Muscle of leg (tissue), 11 donors: ENCODE measurements around the gene TYMP. TPM values are rescaled to one million over a fixed set of nuclear protein-coding genes. Genes with fewer than 3 reads are reported as not detected.
"Not testable (repeated sequence)": the region's sequence is repeated elsewhere in the genome, so short reads cannot be mapped to it uniquely, and the experiment has no call there.

Experiments used
- DNase-seq: peaks from one replicate; pipeline ENCODE4 v3.0.0; 2013
- H3K27ac ChIP-seq: one replicate; pipeline ENCODE4 v1.5.1; 2013; ENCODE audit warnings: mild to moderate bottlenecking, low read length, control low read depth
- H3K27me3 ChIP-seq: one replicate; pipeline ENCODE4 v1.6.1; 2013; ENCODE audit warnings: low read length; ENCODE audit not compliant: control insufficient read depth, insufficient read depth
- H3K36me3 ChIP-seq: one replicate; pipeline ENCODE4 v1.6.1; 2013; ENCODE audit warnings: low read length; ENCODE audit not compliant: control insufficient read depth, insufficient read depth
- H3K4me1 ChIP-seq: one replicate; pipeline ENCODE4 v1.6.1; 2013; ENCODE audit warnings: low read length; ENCODE audit not compliant: control insufficient read depth, insufficient read depth
- H3K4me3 ChIP-seq: one replicate; pipeline ENCODE4 v1.5.1; 2013; ENCODE audit warnings: low read length, control low read depth
- H3K9me3 ChIP-seq: replicated peaks from 2 replicates; pipeline ENCODE4 v1.6.1; 2013; ENCODE audit warnings: low read depth, low read length; ENCODE audit not compliant: control insufficient read depth
- WGBS: methylation state at CpG from one replicate; pipeline ENCODE4 v1.1.5; 2013; ENCODE audit warnings: missing lambda C conversion rate; ENCODE audit not compliant: insufficient coverage; 5-methylcytosine and 5-hydroxymethylcytosine counted together
- polyA plus RNA-seq, 8 donors: library from polyadenylated mRNA; unstranded; fragments of 120-200 nt; gene quantifications; one replicate each; pipeline versions ENCODE4 v1.2.1 to v1.2.3, GENCODE V29; 2013; ENCODE audit warnings: inconsistent platforms in 1 of 8, low replicate concordance in 1 of 8; ENCODE audit not compliant: insufficient read length in 8 of 8, insufficient read depth in 1 of 8
- total RNA-seq: library from RNA; stranded (reverse); fragments of 120-200 nt; gene quantifications from one replicate; pipeline ENCODE4 v1.2.4, GENCODE V29; 2013

TYMP gene
- total and polyA plus RNA-seq, 9 donors: 3.2 to 5.8 (median 3.9) TPM

DNA sequence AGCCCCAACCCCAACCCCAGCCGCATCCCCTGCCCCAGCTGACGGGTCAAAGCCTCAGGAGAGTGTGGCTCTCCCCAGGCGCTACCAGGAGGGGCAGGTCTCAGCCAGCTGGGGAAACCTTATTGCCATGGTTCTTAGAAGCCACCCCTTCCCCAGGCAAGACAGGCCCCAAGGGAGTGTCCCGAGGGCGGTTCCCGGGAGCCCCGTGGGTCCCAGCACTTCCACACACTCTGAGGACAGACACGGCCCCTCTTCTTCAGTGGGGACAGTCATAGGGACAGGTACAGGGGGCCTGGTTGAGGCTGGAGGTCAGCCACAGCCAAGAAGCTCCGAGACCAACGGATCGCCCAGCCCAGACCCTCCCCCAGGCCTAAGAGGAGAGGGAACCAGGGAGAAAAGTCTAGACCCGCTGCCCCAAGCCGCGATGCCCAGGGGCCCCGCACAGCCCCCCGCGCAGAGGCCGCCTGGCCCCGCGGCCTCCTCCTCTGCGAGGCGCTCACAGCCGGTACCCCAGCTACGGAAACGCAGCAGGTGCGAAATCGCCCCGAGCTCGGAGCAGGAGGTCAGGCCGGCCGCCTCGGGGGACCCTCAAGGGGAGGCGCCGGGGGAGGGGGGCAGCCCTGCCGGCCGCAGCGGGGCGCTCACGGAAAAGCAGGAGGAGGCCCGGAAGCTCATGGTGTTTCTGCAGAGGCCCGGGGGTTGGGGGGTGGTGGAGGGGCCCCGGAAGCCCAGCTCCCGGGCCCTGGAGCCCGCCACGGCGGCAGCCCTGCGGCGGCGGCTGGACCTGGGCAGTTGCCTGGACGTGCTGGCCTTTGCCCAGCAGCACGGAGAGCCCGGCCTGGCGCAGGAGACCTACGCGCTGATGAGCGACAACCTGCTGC, 18.5 kb upstream of the TYMP start:
- Histone ChIP-seq H3K27ac (no peak overlapping the region), H3K27me3 (peaks cover 70% of the 10 kb centered on the region), H3K4me3 (peak overlapping the region; percentile 8), H3K9me3 (no peaks in the 10 kb centered on the region), H3K36me3 (no peaks in the 10 kb centered on the region), H3K4me1 (peaks cover 13% of the 10 kb centered on the region)
- 2% methylated on average over 50 of the region's 56 CpGs for WGBS
- no peak for DNase-seq

DNA sequence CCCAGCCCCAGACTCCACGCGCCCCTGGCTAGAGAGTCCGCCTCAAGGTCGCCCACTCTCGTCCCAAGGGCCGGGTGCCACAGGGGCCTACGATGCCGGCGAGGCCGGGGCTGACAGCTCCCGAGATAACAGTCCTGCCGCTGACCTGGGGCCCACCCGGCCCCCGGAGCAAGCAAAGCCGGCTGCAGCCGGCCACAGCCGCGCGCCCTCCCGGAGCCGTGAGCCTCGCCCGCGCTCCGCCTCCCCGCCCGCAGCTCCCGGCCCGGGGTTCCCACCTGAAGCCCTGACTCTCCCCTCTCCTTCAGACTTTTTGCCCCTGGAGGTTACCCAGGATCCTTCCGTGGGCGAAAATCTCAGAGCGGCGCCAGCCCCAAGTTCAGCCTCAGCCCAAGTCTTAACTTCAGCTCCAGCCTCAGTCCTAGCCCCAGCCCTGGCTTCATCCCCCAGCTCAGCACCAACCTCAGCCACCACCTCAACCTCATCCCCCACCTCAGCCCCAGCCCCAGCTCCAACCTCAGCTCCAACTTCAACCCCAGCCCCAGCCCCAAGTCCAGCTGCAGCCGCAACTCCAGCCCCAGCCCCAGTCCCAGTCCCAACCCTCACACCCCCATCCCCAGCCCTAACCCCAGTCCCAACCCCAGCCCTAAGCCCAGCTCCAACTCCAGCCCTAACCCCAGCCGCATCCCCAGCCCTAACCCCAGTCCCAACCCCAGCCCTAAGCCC, 17.6 kb upstream of the TYMP start:
- H3K27ac ChIP-seq: no peak overlapping the region
- peaks cover 75% of the 10 kb centered on the region for H3K27me3 ChIP-seq

DNA sequence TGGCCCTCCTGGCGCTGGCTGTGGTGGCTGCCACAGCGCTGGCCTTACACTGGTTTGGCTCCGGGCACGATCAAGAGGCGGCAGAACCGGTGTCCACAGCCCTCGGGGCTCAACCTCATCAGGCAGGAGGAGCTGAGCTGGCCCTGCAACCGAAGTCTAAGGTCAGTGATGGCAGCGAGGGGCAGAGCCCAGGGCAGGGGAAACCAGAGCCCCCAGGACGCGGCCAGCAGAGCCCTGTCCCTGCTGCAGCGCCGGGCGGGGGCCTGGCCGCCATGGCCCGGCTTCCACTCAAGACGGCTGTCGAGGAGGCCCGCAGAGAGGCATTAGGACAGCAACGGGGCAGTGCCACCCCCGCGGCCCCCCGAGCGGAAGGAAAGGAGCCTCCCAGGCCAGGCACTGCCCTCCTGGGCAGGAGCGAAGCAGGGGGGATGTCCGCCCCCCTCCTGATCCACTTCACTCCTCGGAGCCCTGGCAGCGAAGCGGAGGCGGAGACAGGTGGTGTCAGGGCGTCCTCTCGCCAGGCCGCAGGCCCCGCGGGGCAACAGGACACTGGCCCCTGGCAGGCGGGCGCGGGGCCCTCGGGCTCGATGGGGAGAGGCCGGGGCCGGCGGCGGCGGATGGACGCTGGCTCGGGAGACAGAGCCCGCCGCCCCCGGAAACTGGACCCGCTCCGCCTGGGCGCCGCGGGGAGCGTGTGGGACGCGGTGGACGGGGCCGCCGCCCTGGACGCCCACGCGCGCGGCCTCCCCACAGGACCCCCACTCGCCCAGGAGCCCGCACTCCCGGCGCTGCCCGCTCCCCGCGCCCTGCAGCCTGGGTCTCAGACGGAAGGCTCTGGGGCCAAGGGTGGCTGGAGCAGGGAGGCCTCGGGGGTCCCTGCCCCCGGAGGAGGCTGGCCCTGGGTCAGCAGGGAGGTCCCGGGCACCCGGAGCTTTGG, 16.8 kb upstream of the TYMP start:
- 44% methylated on average over 71 of the region's 78 CpGs for WGBS
- no peak overlapping the region for H3K4me3 ChIP-seq

More for the DNA sequence above, 17.6 kb upstream of the TYMP start:
- Histone ChIP-seq H3K36me3 (no peaks in the 10 kb centered on the region), H3K4me1 (peaks cover 13% of the 10 kb centered on the region), H3K4me3 (no peak overlapping the region), H3K9me3 (no peaks in the 10 kb centered on the region)
- DNase-seq: no peak
- WGBS: 10% methylated on average over 35 of the region's 35 CpGs

GRCh38 chr22:50545522-50546325, 15.9 kb upstream of the TYMP start, which contains the start of gene KLHDC7B:
Gene KLHDC7B, plus strand, starts transcription at chr22:50545899. Its CDS starts 345 bp downstream, at chr22:50546244.
- no peak for DNase-seq
- H3K36me3 ChIP-seq: no peaks in the 10 kb centered on the region
- H3K9me3 ChIP-seq: no peaks in the 10 kb centered on the region
- H3K27me3 ChIP-seq: peaks cover 76% of the 10 kb centered on the region
- no peak within 1 kb of the TSS for H3K4me3 ChIP-seq
- H3K27ac ChIP-seq: no peak within 1 kb of the TSS
- 49% methylated on average over 8 of the region's 10 CpGs for WGBS
- peaks cover 13% of the 10 kb centered on the region for H3K4me1 ChIP-seq

More for the DNA sequence above, 16.8 kb upstream of the TYMP start:
- no peaks in the 10 kb centered on the region for H3K36me3 ChIP-seq
- H3K27ac ChIP-seq: no peak overlapping the region
- peaks cover 78% of the 10 kb centered on the region for H3K27me3 ChIP-seq
- no peak for DNase-seq
- H3K9me3 ChIP-seq: no peaks in the 10 kb centered on the region
- peaks cover 13% of the 10 kb centered on the region for H3K4me1 ChIP-seq

GRCh38 chr22:50544746-50545253, 15.0 kb upstream of the TYMP start:
- Histone ChIP-seq H3K4me3 (no peak overlapping the region), H3K36me3 (no peaks in the 10 kb centered on the region), H3K27me3 (peaks cover 71% of the 10 kb centered on the region), H3K9me3 (no peaks in the 10 kb centered on the region), H3K27ac (peak overlapping the region; percentile 51), H3K4me1 (peaks cover 13% of the 10 kb centered on the region)
- no peak for DNase-seq
- 71% methylated on average over 2 of the region's 5 CpGs for WGBS

GRCh38 chr22:50544078-50544745, 14.4 kb upstream of the TYMP start:
- 2% methylated on average over 50 of the region's 52 CpGs for WGBS
- peak overlapping the region; percentile 51 for H3K27ac ChIP-seq
- H3K36me3 ChIP-seq: no peaks in the 10 kb centered on the region
- peaks cover 13% of the 10 kb centered on the region for H3K4me1 ChIP-seq
- H3K4me3 ChIP-seq: no peak overlapping the region
- peak; percentile 50 for DNase-seq
- H3K9me3 ChIP-seq: no peaks in the 10 kb centered on the region
- peaks cover 69% of the 10 kb centered on the region for H3K27me3 ChIP-seq

DNA sequence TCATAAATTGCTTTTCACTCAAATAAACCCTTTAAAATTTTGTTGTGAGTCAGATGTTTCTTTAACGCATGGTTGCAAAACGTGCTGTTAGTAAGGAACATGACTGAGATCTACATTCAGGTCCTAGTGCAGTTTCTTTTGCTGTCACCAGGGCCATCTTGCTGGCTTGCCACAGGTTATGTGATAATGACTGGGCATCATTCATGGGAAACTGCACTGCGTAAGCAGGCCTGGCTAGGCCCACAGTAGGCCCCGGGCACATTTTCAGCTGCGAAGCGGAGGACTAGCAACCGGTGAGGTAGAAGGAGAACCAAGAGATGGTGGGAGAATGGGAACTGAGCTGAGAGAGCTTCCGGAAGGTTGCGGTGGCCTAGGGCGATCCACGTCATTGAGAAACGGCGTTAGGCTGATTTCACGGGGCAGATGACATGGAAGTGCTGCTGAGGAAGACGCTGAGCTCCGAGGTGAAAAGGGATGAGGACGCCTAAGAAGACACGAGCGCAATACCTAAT, 12.7 kb upstream of the TYMP start:
- Histone ChIP-seq H3K36me3 (no peaks in the 10 kb centered on the region), H3K27me3 (peaks cover 65% of the 10 kb centered on the region), H3K27ac (peak overlapping the region; percentile 67), H3K4me1 (peaks cover 9% of the 10 kb centered on the region), H3K4me3 (no peak overlapping the region), H3K9me3 (no peaks in the 10 kb centered on the region)
- DNase-seq: no peak
- WGBS: 82% methylated on average over 13 of the region's 19 CpGs

DNA sequence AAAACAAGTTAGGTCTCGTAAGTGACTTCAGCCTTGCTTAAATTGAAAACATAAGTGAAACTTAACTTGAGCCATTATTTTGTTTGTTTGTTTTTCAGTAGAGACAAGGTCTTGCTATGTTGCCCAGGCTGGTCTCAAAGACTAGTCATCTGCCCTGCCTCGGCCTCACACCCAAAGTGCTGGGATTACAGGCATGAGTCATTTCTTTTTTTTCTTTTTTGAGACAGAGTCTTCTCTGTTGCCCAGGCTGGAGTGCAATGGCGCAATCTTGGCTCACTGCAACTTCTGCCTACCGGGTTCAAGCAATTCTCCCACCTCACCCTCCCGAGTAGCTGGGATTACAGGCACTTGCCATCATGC, 11.8 kb upstream of the TYMP start:
- not testable (repeated sequence) for H3K4me1 ChIP-seq, H3K36me3 ChIP-seq, DNase-seq, H3K4me3 ChIP-seq, H3K9me3 ChIP-seq
- WGBS: no CpG with 5 or more reads among the region's 5 CpGs
- peak overlapping the region; percentile 51 for H3K27ac ChIP-seq
- peaks cover 63% of the 10 kb centered on the region for H3K27me3 ChIP-seq
